HG03558 (cell line): ENCODE results near the gene ZFP3.
"Not testable (repeated sequence)": the region's sequence is repeated elsewhere in the genome, so short reads cannot be mapped to it uniquely, and the experiment has no call there.

Experiments used
- ATAC-seq: cut with Tn5 transposase; IDR thresholded peaks from one replicate; pipeline ENCODE4 v1.9.1; 2021; ENCODE audit warnings: moderate number of reproducible peaks; ENCODE audit not compliant: unreplicated experiment; ENCODE audit errors: extremely low read depth

The ZFP3 gene

GRCh38 chr17:5136580-5137412 lies 58.5 kb downstream of the ZFP3 start:
- ATAC-seq, result not testable (repeated sequence)

GRCh38 chr17:5137511-5138197 lies 59.4 kb downstream of the ZFP3 start:
- ATAC-seq, result not testable (repeated sequence)

GRCh38 chr17:5138198-5138544 lies 59.9 kb downstream of the ZFP3 start:
- ATAC-seq, result not testable (repeated sequence)

GRCh38 chr17:5138616-5139457 lies 60.6 kb downstream of the ZFP3 start:
- ATAC-seq, result no peak

GRCh38 chr17:5139458-5139732 lies 61.1 kb downstream of the ZFP3 start:
- no peak for ATAC-seq

- ATAC-seq, result not testable (repeated sequence)
Measured at GRCh38 chr17:5142877-5143276, 64.6 kb downstream of the ZFP3 start.
